Right ventricle myocardium inferior (tissue), 1 donor: ENCODE measurements around the gene CHN2. TPM values are rescaled to one million over a fixed set of nuclear protein-coding genes. Genes with fewer than 3 reads are reported as not detected.

Source experiments
- ATAC-seq: fragments of 200-7000 bp; cut with Tn5 transposase; one replicate; pipeline ENCODE4 v1.9.1; 2020; ENCODE audit warnings: mild to moderate bottlenecking, moderate library complexity
- DNase-seq: peaks from one replicate; pipeline ENCODE4 v3.0.0; 2021; ENCODE audit errors: missing footprints
- intact Hi-C: fragments of 100-400 bp; cut with DNase I; formaldehyde crosslinking; loops from one replicate; pipeline ENCODE4 v1.11.0; 2022
- total RNA-seq: library from RNA; stranded (reverse); fragmentation: NEBNext Ultra II Directional; extraction: Animal tissue kit (Norgen Biotek cat#: 25700); gene quantifications from one replicate; pipeline ENCODE4 v1.2.1, GENCODE V29; 2021
- donor health status: DM: no; HTN: yes; CAD: no; lungs with severe emphysema.

The CHN2 gene
- total RNA-seq, 1 donor from 2014 or later: 20.2 TPM

- intact Hi-C loops: no loop called here
- no peak for ATAC-seq
- DNase-seq: no peak
Observed at GRCh38 chr7:29274146-29275017, 79.8 kb downstream of the CHN2 start.

- ATAC-seq (no peak), DNase-seq (no peak)
- intact Hi-C loops: no loop called here
Observed at GRCh38 chr7:29275018-29275318, 80.4 kb downstream of the CHN2 start.

GRCh38 chr7:29275493-29275892 lies 80.9 kb downstream of the CHN2 start:
- intact Hi-C loops: no loop called here
- no peak for ATAC-seq

GRCh38 chr7:29276199-29276598 lies 81.6 kb downstream of the CHN2 start:
- ATAC-seq (no peak), DNase-seq (no peak)
- intact Hi-C loops: no loop called here

More at GRCh38 chr7:29275493-29275892, 80.9 kb downstream of the CHN2 start:
- no peak for DNase-seq

GRCh38 chr7:29276806-29277205 lies 82.2 kb downstream of the CHN2 start:
- intact Hi-C loops: no loop called here
- no peak for ATAC-seq
- DNase-seq: no peak

- intact Hi-C loops: no loop called here
- no peak for DNase-seq
- ATAC-seq: no peak
Observed at GRCh38 chr7:29277436-29278215, 83.1 kb downstream of the CHN2 start.

- intact Hi-C loops: no loop called here
- no peak for ATAC-seq
- DNase-seq: no peak
Observed at GRCh38 chr7:29278337-29279069, 83.9 kb downstream of the CHN2 start.

GRCh38 chr7:29281782-29282541 lies 87.4 kb downstream of the CHN2 start:
- intact Hi-C loops: no loop called here
- peak; percentile 76 for ATAC-seq
- DNase-seq: no peak

GRCh38 chr7:29282819-29283414 lies 88.3 kb downstream of the CHN2 start:
- intact Hi-C loops: no loop called here
- no peak for DNase-seq
- no peak for ATAC-seq

- no peak for DNase-seq
- ATAC-seq: no peak
- intact Hi-C loops: no loop called here
Observed at GRCh38 chr7:29284696-29285443, 90.3 kb downstream of the CHN2 start.

GRCh38 chr7:29285444-29285793 lies 90.8 kb downstream of the CHN2 start:
- intact Hi-C loops: no loop called here
- ATAC-seq: no peak
- DNase-seq: no peak

GRCh38 chr7:29285861-29286260 lies 91.3 kb downstream of the CHN2 start:
- DNase-seq: no peak
- no peak for ATAC-seq
- intact Hi-C loops: no loop called here

- intact Hi-C loops: no loop called here
- ATAC-seq (no peak), DNase-seq (no peak)
Observed at GRCh38 chr7:29287366-29287765, 92.8 kb downstream of the CHN2 start.

- ATAC-seq (no peak), DNase-seq (no peak)
- intact Hi-C loops: no loop called here
Observed at GRCh38 chr7:29288181-29289091, 93.9 kb downstream of the CHN2 start.

- intact Hi-C loops: no loop called here
- DNase-seq (no peak), ATAC-seq (peak; percentile 54)
Observed at GRCh38 chr7:29289156-29290021, 94.8 kb downstream of the CHN2 start.

- DNase-seq (no peak), ATAC-seq (no peak)
- intact Hi-C loops: no loop called here
Observed at GRCh38 chr7:29290829-29291228, 96.3 kb downstream of the CHN2 start.
